GM12892 (cell line): ENCODE data around the gene LDB1.

ENCODE experiments used
- POLR2A ChIP-seq: IDR thresholded peaks from 2 replicates; pipeline ENCODE4 v1.6.1; 2011; ENCODE audit warnings: low read depth, low read length, control low read depth
- POLR2AphosphoS5 ChIP-seq: IDR thresholded peaks from 2 replicates; pipeline ENCODE4 v1.6.1; 2011; ENCODE audit warnings: low read depth, low read length, control low read depth

DNA sequence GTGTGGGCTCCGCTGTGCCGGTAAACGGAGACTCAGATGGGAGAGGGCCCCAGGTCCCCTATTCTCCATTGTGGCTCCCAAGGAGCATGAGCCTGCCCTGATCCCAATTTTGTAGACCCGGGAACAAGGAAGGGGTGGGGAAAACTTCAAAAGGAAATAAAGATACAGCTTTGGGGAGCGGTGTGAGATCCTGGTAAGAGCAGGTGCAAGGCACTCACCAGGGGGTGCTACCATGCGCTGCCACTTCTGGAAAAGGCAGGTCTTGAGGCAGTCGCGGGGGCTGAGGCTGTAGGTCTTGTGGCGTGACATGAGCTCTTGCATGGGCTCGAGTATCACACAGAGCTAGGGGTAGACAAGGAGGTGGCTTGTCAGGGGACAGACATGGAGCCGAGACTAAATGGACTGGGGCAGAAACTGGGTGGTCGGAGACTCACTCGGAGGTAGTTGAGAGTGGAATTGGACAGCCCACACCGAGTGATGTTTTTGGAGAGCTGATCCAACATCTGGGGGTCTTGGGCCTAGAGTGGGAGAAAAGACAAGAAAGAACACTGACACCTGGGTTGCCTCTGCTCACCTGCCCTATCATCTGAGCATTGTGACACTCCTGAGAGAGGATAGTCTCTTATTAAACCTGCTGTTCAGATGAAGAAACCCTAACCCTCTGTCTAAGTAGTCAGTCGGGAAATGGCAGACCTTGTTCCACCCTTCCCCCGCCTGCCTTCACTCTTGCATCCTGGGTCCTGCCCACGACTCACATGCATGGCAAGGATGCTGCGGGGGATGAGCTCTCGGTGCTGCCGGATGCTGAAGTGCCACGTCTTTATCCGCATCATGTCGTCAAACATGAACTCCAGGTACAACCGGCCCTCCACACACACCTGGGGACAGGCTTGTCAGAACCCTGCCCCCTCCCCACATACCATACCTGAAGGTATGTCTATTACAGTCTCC lies 10.7 kb downstream of the LDB1 start:
- no peak for TF ChIP-seq POLR2AphosphoS5
- TF ChIP-seq POLR2A = no peak
